ENCODE measurements around the gene BRINP3. TPM values are rescaled to one million over a fixed set of nuclear protein-coding genes. Genes with fewer than 3 reads are reported as not detected.

Gene BRINP3
- total and polyA plus RNA-seq, 12 donors: 0.08 to 1.7 (median 0.30) TPM; not detected in 5

GRCh38 chr1:190098756-190099155 lies 378.9 kb downstream of the BRINP3 start:
- 81 to 86% methylated on average over 22 of the region's 22 CpGs for WGBS, 2 donors
- no peaks in the 10 kb centered on the region for H3K36me3 ChIP-seq
- intact Hi-C loops (cut with DNase I): no loop called here
- no peak for TF ChIP-seq CTCF (IDR thresholded peaks at IDR 0.05)
- no peaks in the 10 kb centered on the region for H3K27me3 ChIP-seq
- no peak overlapping the region for H3K27ac ChIP-seq
- no peaks in the 10 kb centered on the region for H3K4me1 ChIP-seq
- H3K4me3 ChIP-seq: no peak overlapping the region
- DNase-seq (no peak), ATAC-seq (no peak)
- peaks cover 0 to 7% (median 0%) of the 10 kb centered on the region in 11 donors for H3K9me3 ChIP-seq

GRCh38 chr1:190098107-190098506 lies 379.6 kb downstream of the BRINP3 start:
- intact Hi-C loops (cut with DNase I): no loop called here
- no peak for TF ChIP-seq CTCF (IDR thresholded peaks at IDR 0.05)
- no peaks in the 10 kb centered on the region for H3K4me1 ChIP-seq
- peaks cover 0 to 7% (median 0%) of the 10 kb centered on the region in 11 donors for H3K9me3 ChIP-seq
- no peak overlapping the region for H3K27ac ChIP-seq
- H3K4me3 ChIP-seq: no peak overlapping the region
- DNase-seq: no peak
- H3K36me3 ChIP-seq: no peaks in the 10 kb centered on the region
- no peak for ATAC-seq
- no peaks in the 10 kb centered on the region for H3K27me3 ChIP-seq
- WGBS, 2 donors: 80 to 89% methylated on average over 7 of the region's 7 CpGs

GRCh38 chr1:190095596-190095995 lies 382.1 kb downstream of the BRINP3 start:
- ATAC-seq (no peak), DNase-seq (no peak)

GRCh38 chr1:190084552-190084951 lies 393.1 kb downstream of the BRINP3 start:
- Histone ChIP-seq H3K4me1 (no peaks in the 10 kb centered on the region), H3K9me3 (peaks cover 0 to 20% (median 0%) of the 10 kb centered on the region in 11 donors), H3K27me3 (no peaks in the 10 kb centered on the region), H3K36me3 (no peaks in the 10 kb centered on the region), H3K27ac (no peak overlapping the region), H3K4me3 (no peak overlapping the region)
- no peak for TF ChIP-seq CTCF (IDR thresholded peaks at IDR 0.05)
- DNase-seq (no peak), ATAC-seq (no peak)
- intact Hi-C loops (cut with DNase I): no loop called here
- WGBS, 2 donors: 48 to 52% methylated on average over 8 of the region's 8 CpGs

More at GRCh38 chr1:190095596-190095995, 382.1 kb downstream of the BRINP3 start:
- TF ChIP-seq CTCF (IDR thresholded peaks at IDR 0.05): no peak
- no peaks in the 10 kb centered on the region for H3K4me1 ChIP-seq
- intact Hi-C loops (cut with DNase I): no loop called here
- H3K4me3 ChIP-seq: no peak overlapping the region
- peaks cover 0 to 7% (median 0%) of the 10 kb centered on the region in 11 donors for H3K9me3 ChIP-seq
- no peak overlapping the region for H3K27ac ChIP-seq
- H3K36me3 ChIP-seq: no peaks in the 10 kb centered on the region
- no peaks in the 10 kb centered on the region for H3K27me3 ChIP-seq
- WGBS, 2 donors: 86 to 89% methylated on average over 1 of the region's 1 CpG
